NOMO-1 treated with dmso at 0.1 percent for 144 hours (cell line): ENCODE data around the gene LTB4R2.
"Not testable (repeated sequence)": the region's sequence is repeated elsewhere in the genome, so short reads cannot be mapped to it uniquely, and the experiment has no call there.

Experiments
- DNase-seq: peaks from one replicate; lab custom pipeline; 2025; ENCODE audit not compliant: unreplicated experiment; lab: John Stamatoyannopoulos, UW

Gene LTB4R2

GRCh38 chr14:24317141-24317928 is 7.4 kb downstream of the LTB4R2 start:
- DNase-seq = no peak

- DNase-seq = no peak
Measured at GRCh38 chr14:24321212-24321975, 11.5 kb downstream of the LTB4R2 start.

- no peak for DNase-seq
Measured at GRCh38 chr14:24322672-24323071, 12.7 kb downstream of the LTB4R2 start.

GRCh38 chr14:24323341-24323740 is 13.4 kb downstream of the LTB4R2 start:
- DNase-seq = no peak

GRCh38 chr14:24324024-24324423 is 14.1 kb downstream of the LTB4R2 start:
- no peak for DNase-seq

GRCh38 chr14:24325041-24325530 is 15.1 kb downstream of the LTB4R2 start:
- DNase-seq = no peak

GRCh38 chr14:24325963-24326362 is 16.0 kb downstream of the LTB4R2 start:
- no peak for DNase-seq

- DNase-seq = peak; percentile 46
Measured at GRCh38 chr14:24327303-24327702, 17.4 kb downstream of the LTB4R2 start.

- DNase-seq = not testable (repeated sequence)
Measured at GRCh38 chr14:24327914-24328313, 18.0 kb downstream of the LTB4R2 start.

GRCh38 chr14:24329073-24329663 is 19.2 kb downstream of the LTB4R2 start:
- DNase-seq = no peak

GRCh38 chr14:24329736-24330135 is 19.8 kb downstream of the LTB4R2 start:
- peak; percentile 16 for DNase-seq

- DNase-seq = no peak
Measured at GRCh38 chr14:24330973-24331674, 21.2 kb downstream of the LTB4R2 start.

- DNase-seq = no peak
Measured at GRCh38 chr14:24331731-24332267, 21.9 kb downstream of the LTB4R2 start.

- DNase-seq = peak; percentile 38
Measured at GRCh38 chr14:24332268-24332993, 22.5 kb downstream of the LTB4R2 start.

GRCh38 chr14:24334431-24335291 is 24.7 kb downstream of the LTB4R2 start, which contains the start of gene ADCY4:
Gene ADCY4 (minus strand): TSS chr14:24335071. CDS start chr14:24334652, 419 bp downstream.
- no peak for DNase-seq

GRCh38 chr14:24335461-24336171 is 25.7 kb downstream of the LTB4R2 start:
- DNase-seq = peak; percentile 50

GRCh38 chr14:24337144-24337823 is 27.3 kb downstream of the LTB4R2 start:
- DNase-seq = no peak

GRCh38 chr14:24337824-24338175 is 27.9 kb downstream of the LTB4R2 start:
- DNase-seq = no peak
